ENCODE results near the gene ENHO.

The ENHO gene

DNA sequence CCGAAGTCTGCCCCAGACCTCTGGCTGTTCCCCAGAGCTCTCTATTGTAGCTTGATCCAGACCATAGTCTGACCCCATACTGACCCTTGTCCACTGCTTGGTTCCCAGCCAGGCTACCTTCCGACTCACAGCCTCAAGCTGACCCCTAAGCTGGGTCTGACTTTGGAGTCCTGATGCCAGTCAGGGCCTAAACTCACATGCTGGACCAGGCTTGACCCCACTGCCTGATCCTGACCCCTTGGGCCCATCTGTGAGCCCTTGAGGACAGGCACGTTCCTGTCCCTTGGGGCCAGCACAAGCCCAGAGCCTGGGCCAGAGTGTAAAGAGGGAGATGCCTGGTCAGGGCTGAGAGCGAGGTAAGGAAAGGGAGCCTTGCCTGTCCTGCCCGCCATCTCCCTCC lies 32.7 kb upstream of the ENHO start:
- DNase-seq (ENCODE audit: low spot score), result no peak
- TF ChIP-seq, protein P1, sequence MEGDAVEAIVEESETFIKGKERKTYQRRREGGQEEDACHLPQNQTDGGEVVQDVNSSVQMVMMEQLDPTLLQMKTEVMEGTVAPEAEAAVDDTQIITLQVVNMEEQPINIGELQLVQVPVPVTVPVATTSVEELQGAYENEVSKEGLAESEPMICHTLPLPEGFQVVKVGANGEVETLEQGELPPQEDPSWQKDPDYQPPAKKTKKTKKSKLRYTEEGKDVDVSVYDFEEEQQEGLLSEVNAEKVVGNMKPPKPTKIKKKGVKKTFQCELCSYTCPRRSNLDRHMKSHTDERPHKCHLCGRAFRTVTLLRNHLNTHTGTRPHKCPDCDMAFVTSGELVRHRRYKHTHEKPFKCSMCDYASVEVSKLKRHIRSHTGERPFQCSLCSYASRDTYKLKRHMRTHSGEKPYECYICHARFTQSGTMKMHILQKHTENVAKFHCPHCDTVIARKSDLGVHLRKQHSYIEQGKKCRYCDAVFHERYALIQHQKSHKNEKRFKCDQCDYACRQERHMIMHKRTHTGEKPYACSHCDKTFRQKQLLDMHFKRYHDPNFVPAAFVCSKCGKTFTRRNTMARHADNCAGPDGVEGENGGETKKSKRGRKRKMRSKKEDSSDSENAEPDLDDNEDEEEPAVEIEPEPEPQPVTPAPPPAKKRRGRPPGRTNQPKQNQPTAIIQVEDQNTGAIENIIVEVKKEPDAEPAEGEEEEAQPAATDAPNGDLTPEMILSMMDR (IDR thresholded peaks at IDR 0.05; ENCODE audit: extremely low read depth, missing control alignments), result no peak

DNA sequence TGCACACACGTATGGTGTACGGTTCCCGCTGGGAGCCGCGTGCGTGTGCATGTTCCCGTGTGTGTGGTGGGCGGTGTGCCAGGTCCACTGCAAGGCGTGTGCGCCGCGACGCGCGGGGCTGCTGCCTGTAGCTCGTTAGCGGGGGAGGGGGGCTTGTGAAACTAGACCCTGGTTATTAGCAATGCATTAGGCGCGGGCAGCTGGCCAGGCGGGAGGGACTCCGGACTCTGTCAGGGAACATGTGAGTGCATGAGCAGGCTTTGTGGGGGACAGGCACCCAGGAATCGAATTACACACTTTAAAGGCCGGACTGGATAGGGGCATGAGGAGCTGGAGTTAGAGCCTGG lies 32.2 kb upstream of the ENHO start:
- DNase-seq (ENCODE audit: low spot score), result no peak
- TF ChIP-seq, protein P1 (IDR thresholded peaks at IDR 0.05; ENCODE audit: extremely low read depth, missing control alignments), result no peak

DNA sequence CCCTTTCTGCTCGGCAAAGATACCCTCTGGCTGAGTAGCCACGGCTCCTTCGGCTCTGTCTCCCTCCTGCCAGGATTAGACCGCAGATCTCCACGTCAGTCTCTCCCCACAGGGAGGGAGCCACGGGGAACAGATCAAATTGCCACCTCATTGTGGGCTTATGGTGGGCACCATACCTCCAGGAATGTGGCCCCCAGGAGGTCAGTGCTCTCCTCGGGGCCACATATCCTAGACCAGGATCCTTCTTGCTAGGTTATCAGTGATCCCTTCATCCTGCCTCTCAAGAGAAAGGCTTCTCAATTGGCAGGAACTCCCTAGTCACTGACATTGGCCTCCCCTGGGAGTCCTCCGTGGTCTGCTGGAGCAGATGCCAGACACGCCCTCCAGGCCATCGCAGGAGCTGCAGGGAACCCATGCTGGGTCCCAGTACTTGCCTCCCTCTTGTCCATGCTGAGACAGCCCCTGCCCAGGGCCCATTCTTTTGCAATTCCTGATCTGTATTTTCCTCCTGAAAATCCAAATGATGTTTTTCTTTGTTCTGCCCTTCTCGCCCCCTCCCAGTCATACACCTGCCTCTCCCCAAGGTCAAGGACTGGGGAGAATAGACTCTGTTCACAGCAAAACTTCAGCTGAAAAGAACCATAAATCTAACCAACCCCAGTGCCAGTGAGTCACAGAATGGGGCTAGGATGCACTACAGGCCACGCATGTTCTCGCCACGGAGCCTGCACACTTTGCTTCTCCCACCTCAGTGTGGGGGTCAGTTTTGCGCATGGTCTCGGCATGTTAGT lies 31.6 kb upstream of the ENHO start:
- DNase-seq (ENCODE audit: low spot score), result no peak
- TF ChIP-seq, protein P1 (IDR thresholded peaks at IDR 0.05; ENCODE audit: extremely low read depth, missing control alignments), result no peak

DNA sequence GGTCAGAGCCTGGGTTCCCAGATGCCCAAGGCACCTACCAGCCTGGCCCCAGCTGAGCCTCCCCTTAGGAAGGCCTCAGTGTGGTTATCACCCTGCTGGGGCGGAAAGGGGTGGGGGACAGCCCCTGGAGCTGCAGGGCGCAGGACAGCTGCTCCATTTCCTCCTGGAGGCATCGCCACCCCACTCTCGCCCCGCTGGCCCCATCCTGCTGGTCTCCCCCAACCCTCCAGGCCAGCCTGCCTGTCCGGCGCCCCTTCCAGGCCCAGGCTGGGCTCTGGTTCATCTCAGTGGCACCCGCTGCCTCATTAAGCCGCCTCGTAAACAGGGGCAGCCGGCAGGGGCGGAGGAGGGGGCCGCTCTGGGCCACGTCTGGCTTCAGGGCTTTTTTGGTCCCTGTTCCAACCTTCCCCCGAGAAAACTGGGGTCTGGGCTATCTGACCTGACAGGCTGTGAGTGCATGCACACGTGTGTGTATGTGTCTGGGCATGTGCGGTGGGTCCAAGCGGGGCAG lies 30.8 kb upstream of the ENHO start:
- no peak for DNase-seq (ENCODE audit: low spot score)
- TF ChIP-seq, protein P1 (IDR thresholded peaks at IDR 0.05; ENCODE audit: extremely low read depth, missing control alignments), result no peak

GRCh38 chr9:34552986-34553385 lies 30.2 kb upstream of the ENHO start:
- TF ChIP-seq, protein P1 (IDR thresholded peaks at IDR 0.05; ENCODE audit: extremely low read depth, missing control alignments), result no peak
- DNase-seq (ENCODE audit: low spot score), result no peak

- TF ChIP-seq, protein P1 (IDR thresholded peaks at IDR 0.05; ENCODE audit: extremely low read depth, missing control alignments), result no peak
- DNase-seq (ENCODE audit: low spot score), result no peak
These were observed 29.8 kb upstream of the ENHO start for GRCh38 chr9:34552606-34552981.

- TF ChIP-seq, protein P1 (IDR thresholded peaks at IDR 0.05; ENCODE audit: extremely low read depth, missing control alignments), result no peak
- DNase-seq (ENCODE audit: low spot score), result no peak
These were observed 29.2 kb upstream of the ENHO start for GRCh38 chr9:34551751-34552605.

Measured in GM20000 (cell line).